HG02678 (cell line): ENCODE results near the gene KLHL3.
"Not testable (repeated sequence)": the region's sequence is repeated elsewhere in the genome, so short reads cannot be mapped to it uniquely, and the experiment has no call there.

Experiments used
- ATAC-seq: cut with Tn5 transposase; IDR thresholded peaks from one replicate; pipeline ENCODE4 v1.9.1; 2021; ENCODE audit warnings: mild to moderate bottlenecking, moderate library complexity; ENCODE audit not compliant: unreplicated experiment

KLHL3 gene, protein sequence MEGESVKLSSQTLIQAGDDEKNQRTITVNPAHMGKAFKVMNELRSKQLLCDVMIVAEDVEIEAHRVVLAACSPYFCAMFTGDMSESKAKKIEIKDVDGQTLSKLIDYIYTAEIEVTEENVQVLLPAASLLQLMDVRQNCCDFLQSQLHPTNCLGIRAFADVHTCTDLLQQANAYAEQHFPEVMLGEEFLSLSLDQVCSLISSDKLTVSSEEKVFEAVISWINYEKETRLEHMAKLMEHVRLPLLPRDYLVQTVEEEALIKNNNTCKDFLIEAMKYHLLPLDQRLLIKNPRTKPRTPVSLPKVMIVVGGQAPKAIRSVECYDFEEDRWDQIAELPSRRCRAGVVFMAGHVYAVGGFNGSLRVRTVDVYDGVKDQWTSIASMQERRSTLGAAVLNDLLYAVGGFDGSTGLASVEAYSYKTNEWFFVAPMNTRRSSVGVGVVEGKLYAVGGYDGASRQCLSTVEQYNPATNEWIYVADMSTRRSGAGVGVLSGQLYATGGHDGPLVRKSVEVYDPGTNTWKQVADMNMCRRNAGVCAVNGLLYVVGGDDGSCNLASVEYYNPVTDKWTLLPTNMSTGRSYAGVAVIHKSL

DNA sequence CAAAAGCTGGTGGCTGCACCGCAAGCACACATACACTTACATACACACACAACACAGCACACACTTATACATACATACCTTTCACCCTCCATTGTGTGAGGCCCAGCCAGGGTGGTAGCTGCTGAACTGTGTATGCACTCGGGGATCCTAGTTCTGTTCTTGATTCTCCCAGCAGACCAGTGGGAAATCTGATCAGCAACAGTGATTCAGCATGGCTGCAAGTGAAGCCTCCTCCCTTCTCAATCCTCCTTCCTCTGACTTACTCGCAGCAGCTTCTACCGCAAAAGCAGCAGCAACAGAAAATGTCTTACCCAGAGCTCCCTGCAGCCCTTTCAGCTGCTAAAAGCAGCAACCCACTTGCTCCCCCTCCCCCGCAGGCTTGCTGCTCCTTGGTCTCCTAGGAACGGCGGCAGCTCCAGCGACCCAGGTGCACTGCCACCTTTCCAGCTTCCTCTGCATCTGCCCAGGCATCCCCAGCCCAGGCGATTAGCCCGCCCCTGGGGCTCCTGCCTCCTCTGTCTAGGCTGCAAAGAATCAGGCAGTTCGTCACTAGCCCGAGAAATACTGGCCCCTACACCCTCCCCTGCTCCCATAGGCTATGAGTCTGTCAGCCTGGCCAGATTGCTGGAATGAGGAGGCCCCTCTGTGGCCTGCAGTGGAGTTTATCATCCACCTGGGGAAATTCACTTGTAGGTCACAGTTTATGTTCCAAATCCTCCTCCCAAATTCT is at the start of gene KLHL3:
TSS of gene KLHL3 (minus strand) at position 535 of the 730 bp plus-strand sequence. CDS start at position 92, 443 bp downstream.
- peak; percentile 48 for ATAC-seq

DNA sequence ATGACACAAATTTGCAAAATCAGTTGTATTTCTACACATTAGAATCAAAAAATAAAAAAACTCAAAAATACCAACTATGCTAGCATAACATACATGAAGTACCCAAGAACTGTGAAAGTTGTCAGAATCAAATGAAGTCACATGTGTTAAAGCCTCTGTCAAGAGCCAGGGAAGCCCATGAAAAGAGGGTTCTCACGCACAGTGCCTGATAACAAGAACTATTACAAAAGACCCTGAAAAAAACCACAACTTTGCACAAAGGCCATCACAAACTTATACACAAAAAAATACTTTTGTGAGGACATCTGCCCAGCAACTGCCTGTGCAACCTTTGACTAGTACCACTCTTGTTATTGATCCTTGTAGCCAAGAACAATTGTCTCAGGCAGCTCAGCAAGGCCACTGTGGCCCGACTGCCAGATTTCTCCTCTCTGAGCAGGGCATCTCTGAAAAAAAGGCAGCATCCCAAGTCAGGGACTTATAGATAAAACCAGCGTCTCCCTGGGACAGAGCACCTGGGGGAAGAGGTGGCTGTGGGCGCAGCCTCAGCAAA is 47.2 kb upstream of the KLHL3 start:
- no peak for ATAC-seq

DNA sequence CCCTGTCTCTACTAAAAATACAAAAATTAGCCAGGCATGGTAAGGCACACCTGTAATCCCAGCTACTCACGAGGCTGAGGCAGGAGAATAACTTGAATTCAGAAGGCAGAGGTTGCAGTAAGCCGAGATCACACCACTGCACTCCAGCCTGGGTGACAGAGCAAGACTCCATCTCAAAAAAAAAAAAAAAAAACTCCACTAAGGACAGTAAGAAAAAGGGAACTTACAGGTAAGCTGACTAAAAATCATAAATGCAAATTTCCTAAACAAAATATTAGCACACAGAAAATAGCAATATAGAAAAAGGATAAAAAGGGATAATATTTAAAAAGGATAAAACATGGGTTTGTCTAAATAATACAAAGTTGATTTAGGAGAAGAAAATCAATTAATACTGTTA is 46.2 kb upstream of the KLHL3 start:
- no peak for ATAC-seq

DNA sequence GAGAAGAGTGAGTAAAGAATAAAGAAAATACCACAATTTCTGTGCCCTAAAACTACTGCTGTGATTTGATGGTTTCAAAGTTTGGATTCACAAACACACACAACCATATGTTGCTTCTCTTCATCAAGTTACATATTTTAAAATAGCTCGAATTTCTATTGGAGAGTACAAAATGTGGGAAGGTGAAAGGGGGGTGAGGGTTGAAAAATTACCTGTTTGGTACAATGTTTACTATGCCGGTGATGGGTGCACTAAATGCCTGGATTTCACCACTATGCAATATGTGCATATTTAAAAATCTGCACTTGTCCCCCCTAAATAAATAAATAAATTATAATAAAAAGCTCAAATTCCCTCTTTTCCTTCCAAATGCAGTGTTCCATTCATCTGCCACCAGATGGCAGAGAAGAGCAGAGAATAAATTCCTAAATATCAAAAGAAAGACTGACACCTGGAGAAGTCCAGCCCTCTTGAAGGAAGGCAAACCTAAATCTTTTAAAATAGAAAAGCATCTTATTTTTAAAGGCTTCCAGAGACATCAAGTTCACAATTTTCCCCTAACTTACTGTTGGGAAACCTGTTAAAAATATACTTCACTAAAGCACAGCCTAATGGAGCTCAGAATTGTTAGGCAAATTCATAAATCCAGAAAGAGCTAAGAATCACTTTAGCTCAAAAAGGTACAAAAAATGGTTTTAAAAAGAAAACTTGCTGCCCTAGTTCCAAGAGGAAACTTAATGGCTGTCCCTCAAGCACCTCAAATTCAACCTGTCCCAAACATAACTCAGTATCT is 43.1 kb upstream of the KLHL3 start:
- ATAC-seq = no peak

DNA sequence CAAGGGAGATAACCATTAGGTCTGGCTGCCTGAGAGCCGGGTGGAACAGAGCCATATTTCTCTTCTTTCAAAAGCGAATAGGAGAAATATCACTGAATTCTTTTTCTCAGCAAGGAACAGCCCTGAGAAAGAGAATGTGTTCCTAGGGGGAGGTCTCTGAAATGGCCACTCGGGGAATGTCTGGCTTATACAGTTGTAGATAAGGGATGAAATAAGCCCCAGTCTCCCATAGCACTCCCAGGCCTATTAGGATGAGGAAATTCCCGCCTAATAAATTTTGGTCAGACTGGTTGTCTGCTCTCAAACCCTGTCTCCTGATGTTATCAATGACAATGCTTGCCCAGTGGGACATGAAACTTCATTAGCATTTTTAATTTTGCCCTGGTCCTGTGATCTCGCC is 32.0 kb upstream of the KLHL3 start:
- not testable (repeated sequence) for ATAC-seq

DNA sequence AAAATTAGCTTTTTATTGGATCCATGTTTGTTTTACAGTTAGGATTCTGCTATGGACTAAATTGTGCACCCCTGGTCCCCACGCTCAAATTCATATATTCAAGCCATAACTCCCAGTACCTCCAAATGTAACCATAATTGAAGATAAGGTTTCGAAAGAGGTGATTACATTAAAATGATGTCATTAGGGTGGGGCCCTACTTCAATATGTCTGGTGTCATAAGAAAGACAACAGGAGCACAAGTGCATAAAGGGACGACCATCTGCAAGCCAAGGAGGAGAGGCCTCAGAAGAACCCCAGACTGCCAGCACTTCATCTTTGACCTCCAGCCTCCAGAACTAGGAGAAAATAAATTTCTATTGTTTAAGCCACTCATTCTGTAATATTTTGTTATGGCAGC is 25.7 kb upstream of the KLHL3 start:
- no peak for ATAC-seq

DNA sequence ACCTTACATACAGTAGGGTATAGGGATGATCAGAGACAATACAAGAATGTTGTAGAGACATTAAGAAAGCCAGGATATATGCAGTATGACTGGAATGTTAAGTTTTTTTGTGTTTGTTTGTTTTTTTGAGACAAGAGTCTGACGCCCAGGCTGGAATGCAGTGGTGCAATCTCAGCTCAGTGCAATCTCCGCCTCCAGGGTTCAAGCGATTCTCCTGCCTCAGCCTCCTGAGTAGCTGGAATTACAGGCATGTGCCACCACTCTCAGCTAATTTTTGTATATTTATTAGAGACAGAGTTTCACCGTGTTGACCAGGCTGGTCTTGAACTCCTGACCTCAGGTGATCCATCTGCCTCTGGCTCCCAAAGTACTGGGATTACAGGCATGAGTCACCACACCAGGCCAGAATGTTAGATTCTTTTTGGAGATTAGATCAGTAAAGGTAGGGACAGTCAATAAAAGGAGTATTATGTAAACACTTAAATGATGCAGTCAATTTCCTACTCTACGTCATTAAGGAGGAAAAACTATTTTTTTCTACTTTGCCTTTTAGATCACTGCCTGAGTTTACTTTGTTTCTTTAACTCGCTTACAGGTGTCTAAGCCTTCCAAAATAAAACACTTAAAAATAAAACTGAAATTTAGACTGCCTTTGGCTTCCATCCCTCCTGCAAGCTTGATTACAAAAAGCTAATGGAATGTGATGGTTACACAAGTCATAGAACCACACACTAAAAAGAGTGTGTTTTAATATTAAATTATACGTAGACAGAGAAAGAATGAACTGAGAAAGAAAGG is 25.0 kb upstream of the KLHL3 start:
- ATAC-seq = no peak

DNA sequence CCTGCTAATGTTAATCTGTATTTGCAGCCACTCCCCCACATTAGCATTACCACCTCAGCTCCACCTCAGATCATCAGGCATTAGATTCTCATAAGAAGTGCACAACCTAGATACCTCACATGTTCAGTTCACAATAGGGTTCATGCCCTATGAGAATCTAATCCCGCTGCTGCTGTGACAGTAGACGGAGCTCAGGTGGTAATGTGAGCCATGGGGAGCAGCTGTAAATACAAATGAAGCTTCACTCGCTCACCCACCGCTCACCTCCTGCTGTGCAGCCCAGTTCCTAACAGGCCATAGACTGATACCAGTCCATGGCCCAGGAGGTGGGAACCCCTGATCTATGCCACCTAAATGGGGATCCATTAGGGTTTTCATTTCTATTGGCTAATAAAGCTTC is 24.4 kb upstream of the KLHL3 start:
- ATAC-seq = no peak

DNA sequence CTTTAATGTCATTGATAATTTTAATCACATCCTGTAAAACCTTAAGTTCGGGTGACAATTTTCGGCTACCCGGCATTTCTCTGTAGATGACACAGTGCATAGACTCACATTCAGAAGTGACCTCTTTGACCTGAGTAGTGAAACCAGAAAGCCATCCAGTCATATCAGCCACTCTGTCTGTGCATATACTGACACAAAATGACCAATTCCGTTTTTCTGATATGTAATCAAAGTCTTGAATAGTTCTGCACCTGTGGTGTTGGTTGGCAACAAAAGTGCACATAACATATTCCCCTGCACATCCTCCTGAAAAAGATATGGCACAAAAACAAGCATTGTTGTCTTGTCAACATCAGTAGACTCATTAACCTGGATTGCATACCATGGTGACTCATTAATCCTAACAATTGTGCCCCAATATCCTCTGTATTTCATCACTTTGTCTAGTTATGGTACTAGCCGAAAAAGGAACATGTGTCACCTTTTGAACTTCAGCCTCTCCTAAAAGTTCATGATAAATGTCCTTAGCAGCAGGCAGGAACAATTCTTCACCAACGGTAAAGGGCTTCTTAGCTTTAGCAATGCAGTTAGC is 22.9 kb upstream of the KLHL3 start:
- ATAC-seq = peak; percentile 28

DNA sequence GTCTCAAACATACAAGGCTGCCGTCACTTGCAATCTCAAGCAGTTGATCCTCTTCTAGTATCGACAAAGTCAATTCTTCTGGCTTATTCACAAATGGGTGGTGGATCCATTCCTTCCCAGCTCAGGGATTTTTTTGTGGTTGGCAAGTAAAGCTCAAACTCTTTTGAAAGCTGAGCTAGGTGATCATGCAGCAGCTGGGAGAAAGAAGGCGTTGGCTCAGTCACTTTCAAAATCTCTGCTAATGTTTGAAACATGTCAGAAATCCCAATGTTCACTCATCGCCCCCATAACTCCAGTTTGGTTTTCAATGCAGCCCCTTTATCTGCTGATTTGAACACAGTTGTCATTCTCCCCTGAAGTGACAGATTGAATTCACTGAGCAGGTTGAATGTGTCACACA is 22.2 kb upstream of the KLHL3 start:
- no peak for ATAC-seq

DNA sequence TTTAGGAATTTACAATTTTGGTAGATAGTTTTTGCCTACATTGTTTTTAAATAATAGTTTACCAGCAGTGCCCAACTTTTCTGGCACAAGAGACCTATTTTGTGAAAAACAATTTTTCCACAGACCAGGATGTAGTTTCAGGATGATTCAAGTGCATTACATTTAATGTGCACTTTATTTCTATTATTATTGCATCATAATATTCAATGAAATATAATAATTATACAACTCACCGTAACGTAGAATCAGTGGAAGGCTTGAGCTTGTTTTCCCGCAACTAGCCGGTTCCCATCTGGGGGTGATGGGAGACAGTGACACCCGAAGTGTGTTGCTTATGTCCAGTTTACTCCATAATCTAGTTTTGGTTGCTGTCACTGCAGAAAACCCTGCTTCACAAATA is 21.7 kb upstream of the KLHL3 start:
- ATAC-seq = no peak

DNA sequence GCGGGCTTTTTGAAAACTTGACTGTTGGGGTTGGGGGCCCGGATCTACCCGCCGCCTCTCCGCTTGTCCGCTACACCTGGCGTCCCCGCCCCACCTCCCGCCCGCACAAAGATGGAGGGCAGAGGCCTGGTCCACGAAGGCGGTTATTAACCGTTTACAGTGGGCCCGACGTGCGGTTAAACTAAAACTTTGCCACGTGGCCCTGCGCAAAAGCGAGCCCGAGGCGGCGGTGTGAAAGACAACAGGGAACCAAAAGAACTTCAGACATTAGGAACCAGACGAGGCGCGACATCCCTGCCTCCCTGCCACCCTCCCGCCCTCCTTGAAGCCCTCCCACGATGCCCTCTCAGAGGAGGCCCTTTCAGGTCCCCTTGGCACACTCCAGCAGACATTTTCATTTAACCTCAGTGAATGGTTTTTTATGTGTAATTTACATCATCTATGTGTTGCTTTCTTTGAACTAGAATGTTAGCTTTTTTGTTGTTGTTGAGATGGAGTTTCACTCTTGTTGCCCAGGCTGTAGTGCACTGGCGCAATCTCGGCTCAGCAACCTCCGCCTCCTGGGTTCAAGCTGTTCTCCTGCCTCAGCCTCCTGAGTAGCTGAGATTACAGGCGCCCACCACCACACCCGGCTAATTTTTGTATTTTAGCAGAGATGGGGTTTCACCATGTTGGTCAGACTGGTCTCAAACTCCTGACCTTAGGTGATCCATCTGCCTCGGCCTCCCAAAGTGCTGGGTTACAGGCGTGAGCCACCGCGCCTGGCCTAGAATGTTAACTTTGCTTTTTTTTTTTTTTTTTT is 19.3 kb upstream of the KLHL3 start:
- ATAC-seq = no peak

DNA sequence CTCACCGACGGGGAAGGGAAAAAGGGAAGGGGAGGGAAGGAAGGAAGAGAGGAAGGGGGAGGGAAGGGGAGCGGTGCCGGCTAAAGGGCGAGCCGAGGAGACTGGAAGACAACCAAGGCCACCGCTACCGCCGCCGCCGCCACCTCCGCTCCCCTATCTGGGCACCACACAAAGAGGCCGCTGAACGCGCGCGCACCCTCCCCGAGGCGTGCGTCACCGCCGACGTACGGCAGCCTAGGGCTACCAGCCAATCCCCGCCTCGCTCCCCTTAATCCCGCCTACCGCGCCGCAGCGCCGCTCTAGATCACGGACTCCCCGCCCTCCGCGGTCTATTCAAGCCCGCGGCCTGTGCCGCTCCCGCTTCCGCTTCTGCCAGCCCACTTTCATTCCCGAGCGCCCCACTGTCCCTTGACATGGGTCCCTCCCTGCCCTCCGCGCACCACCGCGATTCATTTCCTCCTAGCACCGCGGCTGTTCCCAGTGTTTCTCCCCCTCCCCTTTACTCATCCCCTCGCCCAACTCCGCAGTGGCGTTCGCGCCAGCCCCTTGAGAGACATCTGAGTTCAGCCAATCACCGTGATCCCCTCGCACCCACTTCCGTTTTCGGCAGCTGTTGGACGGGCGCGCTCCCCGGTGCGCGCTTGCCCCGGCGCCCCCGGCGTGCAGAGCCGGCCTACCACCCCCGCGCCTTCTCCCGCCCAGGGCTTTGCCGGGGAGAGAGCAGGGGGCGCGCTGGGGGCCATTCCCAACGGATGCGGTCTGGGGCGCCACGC is 18.5 kb upstream of the KLHL3 start, which contains the start of gene HNRNPA0:
TSS of gene HNRNPA0 (minus strand) at position 176 of the 773 bp plus-strand sequence. CDS start 297 bp downstream, outside the sequence.
- peak; percentile 80 for ATAC-seq

DNA sequence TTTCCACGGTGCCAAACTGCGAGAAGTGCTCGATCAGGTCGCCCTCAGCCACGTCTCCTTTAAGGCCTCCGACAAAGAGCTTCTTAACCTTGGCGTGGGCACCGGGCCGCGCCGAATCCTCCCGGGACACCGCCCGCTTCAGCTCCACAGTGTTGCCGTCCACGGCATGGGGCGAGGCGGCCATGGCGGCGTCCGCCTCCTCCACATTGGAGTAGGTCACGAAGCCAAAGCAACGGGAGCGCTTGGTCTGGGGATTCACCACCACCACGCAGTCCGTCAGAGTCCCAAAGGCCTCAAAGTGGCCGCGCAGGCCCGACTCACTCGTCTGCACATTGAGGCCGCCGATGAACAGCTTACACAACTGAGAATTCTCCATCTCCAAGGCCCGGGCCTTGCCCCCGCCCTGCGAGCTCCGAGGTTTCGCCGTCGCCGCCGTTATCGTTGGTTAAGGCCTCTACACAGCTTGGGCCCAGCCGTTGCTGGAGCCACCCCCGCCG is 17.9 kb upstream of the KLHL3 start:
- peak; percentile 11 for ATAC-seq

DNA sequence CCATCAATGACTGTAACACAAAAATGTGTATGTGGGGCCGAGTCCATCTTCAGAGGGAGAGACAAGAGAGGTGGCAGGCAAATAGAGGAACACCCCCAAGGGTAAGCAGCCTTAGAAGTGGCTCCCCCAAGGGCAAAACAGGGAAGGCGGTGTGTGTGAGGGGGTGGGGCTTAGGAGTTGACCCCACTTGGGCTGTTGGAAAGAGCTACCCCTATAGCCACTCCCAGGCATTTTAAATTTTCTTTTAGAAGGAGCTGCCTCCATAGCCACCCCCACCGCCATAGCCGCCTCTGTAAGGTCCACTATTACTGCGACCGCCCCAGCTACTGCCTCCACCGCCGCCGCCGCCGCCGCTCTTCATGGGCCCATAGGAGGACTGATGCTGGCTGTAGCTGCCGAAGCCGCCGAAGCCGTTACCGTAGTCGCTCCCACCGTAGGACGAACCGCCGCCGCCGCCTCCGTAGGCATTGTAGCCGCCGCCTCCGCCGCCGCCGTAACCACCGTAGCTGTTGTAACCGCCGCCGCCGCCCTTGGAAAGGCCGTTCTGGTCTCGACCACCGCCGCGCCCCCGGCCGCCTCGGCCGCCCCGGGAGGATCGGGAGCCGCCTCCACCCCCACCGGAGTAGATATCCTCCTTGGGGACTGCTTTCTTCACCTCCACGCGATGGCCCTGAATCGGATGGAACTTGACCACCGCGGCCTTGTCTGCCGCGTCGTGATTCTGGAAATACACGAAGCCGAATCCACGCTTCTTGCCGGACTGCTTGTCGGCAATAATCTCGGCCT is 17.2 kb upstream of the KLHL3 start:
- no peak for ATAC-seq

DNA sequence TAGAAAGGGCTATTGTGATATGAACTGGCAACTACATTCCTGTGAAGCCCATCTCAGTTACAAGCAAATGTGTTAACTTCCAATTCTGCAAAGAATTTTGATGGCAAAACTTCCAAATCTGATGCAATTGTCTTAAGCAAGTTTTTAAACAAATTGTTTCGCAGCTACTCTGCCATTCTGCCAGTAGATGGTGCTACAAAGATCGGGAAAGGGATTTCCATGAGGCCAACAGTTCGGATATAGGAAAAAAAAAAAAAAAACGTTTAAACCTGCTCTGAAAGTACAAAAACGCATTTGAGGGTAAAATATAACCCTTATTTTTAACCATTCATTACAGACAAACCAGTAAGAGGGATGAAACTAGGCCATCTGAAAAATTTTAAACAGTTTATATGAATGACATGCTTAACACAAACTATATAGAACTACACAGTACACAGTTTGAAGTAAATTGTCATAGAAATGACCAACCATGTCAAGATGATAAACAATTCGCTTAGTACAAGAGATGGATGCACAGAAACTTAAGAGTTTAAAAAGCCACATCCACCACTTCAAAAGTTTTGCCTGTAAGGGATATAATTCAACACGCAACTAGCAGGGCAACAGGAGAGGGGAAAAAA is 16.1 kb upstream of the KLHL3 start:
- ATAC-seq = no peak
